Keratinocyte (primary cell): ENCODE data around the gene RAB7B.

Experiments used
- EZH2 ChIP-seq: IDR thresholded peaks from one replicate; pipeline ENCODE4 v1.6.1; 2012; ENCODE audit warnings: inconsistent platforms, mild to moderate bottlenecking, low read length, moderate library complexity
- TF ChIP-seq, protein P1 (sequence below), 3 experiments: IDR thresholded peaks in 1 of 3; conservative IDR thresholded peaks in 1 of 3; optimal IDR thresholded peaks in 1 of 3; 2 replicates in 2 of 3; 3 replicates in 1 of 3; pipeline versions ENCODE3 to v1.5.1; 2011; ENCODE audit warnings: low read length in 3 of 3, mild to moderate bottlenecking in 3 of 3, moderate library complexity in 2 of 3, control low read depth in 1 of 3, inconsistent platforms in 1 of 3; ENCODE audit not compliant: insufficient read depth in 2 of 3; ENCODE audit errors: extremely low read depth in 1 of 3

DNA sequence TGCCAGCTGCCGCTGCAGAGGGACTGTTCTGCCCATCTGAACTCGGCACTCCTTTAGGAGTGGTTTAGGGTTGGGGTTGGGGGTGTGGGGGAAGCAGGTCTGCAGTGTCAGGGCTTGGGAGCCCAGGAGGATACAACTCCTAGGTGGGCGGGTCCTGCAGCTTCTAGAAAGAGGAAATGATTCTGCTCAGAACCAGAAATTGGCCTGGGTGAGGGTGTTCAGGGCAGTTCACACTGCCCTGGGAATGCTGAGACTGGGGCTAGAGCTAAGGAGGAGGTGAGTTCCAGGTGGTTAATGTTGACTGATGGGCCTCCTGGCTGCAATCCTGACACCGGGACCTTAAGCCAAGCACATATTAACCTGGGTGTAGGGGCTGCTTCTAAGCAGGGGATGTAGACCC, 55.2 kb downstream of the RAB7B start:
- TF ChIP-seq, protein P1, sequence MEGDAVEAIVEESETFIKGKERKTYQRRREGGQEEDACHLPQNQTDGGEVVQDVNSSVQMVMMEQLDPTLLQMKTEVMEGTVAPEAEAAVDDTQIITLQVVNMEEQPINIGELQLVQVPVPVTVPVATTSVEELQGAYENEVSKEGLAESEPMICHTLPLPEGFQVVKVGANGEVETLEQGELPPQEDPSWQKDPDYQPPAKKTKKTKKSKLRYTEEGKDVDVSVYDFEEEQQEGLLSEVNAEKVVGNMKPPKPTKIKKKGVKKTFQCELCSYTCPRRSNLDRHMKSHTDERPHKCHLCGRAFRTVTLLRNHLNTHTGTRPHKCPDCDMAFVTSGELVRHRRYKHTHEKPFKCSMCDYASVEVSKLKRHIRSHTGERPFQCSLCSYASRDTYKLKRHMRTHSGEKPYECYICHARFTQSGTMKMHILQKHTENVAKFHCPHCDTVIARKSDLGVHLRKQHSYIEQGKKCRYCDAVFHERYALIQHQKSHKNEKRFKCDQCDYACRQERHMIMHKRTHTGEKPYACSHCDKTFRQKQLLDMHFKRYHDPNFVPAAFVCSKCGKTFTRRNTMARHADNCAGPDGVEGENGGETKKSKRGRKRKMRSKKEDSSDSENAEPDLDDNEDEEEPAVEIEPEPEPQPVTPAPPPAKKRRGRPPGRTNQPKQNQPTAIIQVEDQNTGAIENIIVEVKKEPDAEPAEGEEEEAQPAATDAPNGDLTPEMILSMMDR (optimal IDR thresholded peaks at IDR 0.05 in 1 of 3, IDR thresholded peaks at IDR 0.05 in 1 of 3, conservative IDR thresholded peaks at IDR 0.05 in 1 of 3; ENCODE audit: extremely low read depth in 1 of 3, insufficient read depth in 2 of 3, low read length in 3 of 3): no peak
- TF ChIP-seq EZH2: no peak
